Dermis blood vessel endothelial cell (primary cell): ENCODE measurements around the gene GNAL. TPM values are rescaled to one million over a fixed set of nuclear protein-coding genes. Genes with fewer than 3 reads are reported as not detected.
A peak's percentile ranks its signal among the peaks of the same experiment; 100 is the strongest.
"Not testable (repeated sequence)": the region's sequence is repeated elsewhere in the genome, so short reads cannot be mapped to it uniquely, and the experiment has no call there.

Source experiments
- DNase-seq: peaks from one replicate; pipeline ENCODE4 v3.0.0; 2010
- total RNA-seq: library from RNA; depleted of rRNA; stranded (reverse); fragments of >200 nt; gene quantifications from 2 replicates; pipeline ENCODE4 v1.2.3, GENCODE V29; 2014

The GNAL gene
- total RNA-seq, 1 donor from 2014 or later = 0.68 TPM

DNA sequence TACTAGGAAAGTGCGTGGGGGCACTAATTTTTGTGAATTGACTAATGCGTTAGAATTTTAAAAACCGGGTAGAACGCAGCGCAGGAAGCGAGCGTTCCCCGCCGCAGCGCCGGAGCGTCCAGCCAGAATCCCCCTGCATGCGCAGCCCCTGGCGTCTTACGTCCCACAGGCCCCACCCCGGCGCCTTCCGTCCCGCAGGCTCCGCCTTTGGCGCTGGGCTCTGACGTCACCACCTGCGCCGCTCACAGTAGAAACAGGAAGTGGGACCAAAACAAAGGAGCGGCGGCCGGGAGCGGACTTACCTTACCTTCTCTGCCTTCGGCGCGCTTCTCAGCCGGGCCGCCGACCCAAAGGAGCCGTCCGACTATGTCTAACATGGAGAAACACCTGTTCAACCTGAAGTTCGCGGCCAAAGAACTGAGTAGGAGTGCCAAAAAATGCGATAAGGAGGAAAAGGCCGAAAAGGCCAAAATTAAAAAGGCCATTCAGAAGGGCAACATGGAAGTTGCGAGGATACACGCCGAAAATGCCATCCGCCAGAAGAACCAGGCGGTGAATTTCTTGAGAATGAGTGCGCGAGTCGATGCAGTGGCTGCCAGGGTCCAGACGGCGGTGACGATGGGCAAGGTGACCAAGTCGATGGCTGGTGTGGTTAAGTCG lies 162.2 kb downstream of the GNAL start, which contains the start of gene CHMP1B:
Gene CHMP1B, plus strand, starts transcription at position 268 of the 660 bp plus-strand sequence. Its CDS starts 99 bp downstream, at position 367.
- peak; percentile 98 for DNase-seq

DNA sequence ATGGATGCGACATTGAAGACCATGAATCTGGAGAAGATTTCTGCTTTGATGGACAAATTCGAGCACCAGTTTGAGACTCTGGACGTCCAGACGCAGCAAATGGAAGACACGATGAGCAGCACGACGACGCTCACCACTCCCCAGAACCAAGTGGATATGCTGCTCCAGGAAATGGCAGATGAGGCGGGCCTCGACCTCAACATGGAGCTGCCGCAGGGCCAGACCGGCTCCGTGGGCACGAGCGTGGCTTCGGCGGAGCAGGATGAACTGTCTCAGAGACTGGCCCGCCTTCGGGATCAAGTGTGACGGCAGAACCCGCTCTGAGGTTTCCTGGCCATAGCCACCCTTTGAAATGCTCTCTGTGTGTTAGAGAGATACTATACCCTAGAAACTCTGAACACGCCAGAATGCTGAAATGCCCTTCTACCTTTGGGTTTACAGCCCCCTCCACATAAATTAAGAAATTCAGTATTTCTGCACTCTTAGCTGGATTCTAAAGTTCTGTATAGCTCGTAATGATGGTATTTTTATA lies 162.8 kb downstream of the GNAL start:
- DNase-seq = peak; percentile 62

DNA sequence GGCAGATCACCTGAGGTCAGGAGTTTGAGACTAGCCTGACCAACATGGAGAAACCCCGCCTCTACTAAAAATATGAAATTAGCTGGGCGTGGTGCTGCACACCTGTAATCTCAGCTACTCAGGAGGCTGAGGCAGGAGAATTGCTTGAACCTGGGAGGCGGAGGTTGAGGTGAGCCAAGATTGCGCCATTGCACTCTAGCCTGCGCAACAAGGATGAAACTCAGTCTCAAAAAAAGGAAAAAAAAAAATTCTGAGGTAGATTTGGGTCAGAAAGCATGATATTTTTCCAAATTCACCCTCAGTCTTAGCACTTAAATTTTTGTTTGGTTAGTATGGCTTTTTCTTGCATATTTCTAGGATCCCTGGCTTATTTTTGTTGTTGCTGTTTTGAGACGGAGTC lies 165.5 kb downstream of the GNAL start:
- not testable (repeated sequence) for DNase-seq

DNA sequence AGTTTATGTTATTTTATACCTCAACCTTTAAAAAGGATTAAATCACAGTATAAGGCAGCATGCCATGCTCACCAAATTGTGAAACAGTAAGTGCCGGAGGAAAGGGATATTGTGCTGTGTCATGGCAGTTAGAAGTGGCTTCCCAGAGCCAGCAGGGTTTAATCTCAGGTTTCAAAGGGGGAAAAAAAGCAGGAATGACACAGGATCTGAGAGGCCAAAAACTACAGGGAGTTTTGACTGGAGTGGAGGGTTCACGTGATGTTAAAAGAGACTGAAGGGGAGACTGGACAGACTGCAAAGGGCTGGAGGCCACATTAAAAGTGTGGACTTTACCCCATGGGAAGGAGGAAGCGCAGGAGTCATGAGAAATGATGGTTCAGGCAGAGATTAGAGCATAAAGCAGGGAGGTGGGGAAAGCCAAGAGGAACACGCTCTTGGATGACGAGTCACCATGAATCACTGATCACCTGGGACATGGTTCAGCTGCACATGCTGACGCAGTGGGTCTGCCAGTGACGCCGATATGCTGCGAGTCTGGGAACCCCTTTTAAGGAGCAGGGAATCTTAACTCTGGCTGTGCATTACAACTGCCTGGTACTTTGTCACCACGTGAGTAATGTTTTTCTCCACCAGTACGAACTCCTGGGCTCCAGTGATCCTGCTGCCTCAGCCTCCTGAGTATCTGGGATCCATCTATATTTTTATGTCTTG lies 168.3 kb downstream of the GNAL start:
- peak; percentile 96 for DNase-seq

DNA sequence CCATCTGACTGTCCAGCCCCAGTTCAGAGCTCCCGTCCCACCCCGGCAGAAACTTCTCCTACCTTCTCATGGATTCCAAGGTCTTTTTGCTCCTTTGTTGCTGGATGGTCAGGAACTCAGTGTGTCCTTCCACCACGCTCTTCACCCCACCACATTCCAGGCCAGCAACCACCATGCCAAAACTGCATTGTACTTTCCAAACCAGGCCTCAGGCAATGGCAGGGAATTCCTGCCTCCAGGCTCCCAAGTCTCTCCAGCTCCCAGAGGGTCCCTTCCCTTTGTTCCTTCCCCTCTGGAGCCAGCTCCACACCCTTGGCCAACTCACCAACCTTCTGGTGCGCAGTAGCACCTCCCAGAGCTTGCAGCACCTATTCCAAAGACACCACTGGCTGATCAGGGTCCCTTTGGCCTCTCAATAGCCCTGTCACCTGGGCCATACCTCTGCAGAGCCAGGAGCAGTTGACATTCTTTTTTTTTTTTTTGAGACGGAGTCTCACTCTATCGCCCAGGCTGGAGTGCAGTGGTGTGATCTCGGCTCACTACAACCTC lies 170.3 kb downstream of the GNAL start:
- no peak for DNase-seq

DNA sequence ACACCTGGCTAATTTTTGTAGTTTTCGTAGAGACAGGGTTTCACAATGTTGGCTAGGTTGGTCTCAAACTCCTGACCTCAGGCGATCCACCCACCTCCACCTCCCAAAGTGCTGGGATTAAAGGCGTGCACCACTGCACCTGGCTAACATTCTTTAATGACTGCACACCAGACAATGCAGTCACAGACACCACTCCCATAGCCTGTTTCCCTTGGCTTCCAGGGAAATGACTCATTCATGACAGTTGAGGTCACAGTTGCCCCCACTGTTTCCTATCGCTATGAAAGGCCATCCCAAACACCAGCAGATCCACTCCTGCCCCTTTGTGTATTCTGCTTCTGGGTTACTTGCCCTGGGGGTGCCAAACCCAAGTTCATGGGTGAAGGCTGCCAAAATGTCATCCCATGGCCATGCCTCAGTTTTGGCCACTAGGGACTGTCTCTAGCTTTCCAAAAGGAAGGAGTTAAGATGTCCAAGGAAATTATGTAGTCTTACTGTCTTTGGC lies 170.9 kb downstream of the GNAL start:
- peak; percentile 86 for DNase-seq

DNA sequence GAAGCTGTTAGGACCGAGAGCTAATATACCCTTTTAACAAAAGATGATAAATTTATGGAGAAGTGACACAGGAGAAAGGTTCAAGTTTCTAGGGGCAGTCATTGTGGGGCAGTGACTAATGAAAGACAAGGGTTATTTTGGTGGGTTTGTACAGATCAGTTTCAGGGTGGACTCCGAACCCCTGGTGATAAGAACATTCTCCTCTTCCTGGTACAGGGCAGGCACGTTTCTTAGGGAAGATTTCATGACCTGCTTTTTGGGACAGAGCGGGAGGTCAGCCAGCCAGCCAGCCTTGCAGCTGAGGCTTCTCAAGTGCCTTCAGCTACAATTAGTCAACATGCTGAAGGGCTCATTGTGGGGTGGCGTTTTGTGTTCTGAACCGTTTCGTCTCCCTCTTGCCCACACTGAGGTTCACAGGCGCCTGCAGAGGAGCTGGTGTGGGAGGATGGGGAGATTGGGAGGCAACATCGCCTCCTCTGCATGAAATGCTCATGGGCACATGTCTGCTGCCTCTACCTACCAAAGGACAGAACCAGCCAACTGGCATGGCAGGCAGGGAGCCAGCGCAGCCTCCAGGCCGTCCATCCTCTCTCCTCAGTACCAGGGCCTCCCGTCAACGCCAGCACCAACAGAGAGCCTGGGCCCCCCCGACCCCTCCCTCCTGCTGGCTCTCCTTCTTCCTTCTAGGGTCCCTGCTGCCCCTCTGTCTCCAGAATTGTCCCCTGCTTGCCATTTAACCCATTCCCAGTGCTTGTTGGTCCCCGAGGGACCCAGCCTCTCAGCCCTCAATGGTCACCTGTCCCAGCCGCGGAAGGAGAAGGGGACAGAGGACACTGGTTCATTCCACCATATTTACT lies 171.8 kb downstream of the GNAL start:
- no peak for DNase-seq

DNA sequence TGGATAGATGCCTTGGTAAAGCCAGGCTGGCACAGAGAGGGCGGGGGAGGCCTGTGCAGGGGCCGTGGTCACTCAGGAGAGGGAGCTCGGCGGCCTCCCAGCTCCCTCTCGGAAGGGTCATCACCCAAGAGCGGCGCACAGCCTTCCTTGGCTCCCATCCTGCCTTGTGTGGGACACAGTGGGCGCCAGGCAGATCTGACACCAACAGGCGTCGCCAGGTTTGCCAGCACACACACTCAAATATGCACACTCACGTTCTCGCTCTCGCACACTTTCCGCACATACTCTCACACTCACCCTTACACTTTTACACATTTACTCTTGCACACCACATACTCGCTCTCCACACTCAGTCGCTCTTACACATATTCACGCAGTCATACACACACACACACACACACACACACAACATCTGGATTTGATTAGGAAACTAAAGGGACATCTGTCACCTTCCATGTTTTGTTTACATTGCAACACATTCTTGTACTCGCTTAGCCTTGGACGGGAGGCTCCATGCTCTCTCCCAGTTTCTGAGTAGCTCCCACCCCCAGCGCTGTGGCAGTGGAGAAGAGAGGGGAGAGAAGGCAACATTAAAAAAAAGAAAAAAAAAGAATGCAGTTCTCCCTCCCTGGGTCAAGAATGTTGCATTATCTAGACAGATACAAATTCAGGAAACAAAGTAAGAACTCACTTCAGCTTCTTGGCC lies 172.7 kb downstream of the GNAL start:
- no peak for DNase-seq

DNA sequence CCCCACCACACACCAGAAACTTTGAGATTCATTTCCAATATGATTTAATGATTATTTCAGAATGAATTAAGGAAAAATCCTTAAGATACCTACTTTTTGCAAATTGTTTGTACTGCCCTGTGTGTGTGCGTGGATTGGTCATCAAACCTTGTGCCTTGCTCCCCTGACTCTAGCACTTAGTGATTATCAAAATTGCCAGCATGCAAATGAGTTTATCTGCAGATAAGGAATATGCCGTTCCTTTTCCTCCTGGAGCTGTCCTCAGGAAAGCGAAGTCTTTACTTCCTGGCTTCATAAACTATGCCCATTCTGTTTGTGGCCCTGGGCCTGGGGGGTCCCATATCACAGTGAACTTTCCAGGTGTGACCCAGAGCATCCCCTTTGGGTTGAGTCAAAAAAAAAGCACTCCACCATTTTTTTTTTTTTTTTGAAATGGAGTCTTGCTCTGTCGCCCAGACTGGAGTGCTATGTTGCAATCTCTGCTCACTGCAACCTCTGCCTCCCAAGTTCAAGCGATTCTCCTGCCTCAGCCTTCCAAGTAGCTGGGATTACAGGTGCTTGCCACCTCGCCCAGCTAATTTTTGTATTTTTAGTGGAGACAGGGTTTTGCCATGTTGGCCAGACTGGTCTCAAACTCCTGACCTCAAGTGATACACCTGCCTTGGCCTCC lies 173.5 kb downstream of the GNAL start:
- DNase-seq = no peak

DNA sequence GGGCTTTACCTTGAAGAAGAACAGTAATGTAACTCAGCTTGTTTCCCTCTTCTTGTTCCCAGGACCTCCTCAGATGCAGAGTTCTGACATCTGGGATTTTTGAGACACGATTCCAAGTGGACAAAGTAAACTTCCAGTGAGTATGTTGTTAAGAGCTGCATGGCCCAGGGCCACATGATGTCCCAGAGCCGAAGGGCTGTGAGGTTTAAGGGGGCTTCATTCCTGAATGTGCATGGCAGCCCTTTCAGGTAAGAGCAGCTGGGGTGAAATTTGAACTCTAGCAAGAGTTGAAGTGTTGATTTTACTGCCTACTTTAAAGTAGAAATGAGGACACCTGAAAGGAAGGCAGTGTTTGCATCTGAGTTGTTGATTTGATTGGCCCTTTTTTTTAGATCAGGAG lies 175.4 kb downstream of the GNAL start:
- no peak for DNase-seq

DNA sequence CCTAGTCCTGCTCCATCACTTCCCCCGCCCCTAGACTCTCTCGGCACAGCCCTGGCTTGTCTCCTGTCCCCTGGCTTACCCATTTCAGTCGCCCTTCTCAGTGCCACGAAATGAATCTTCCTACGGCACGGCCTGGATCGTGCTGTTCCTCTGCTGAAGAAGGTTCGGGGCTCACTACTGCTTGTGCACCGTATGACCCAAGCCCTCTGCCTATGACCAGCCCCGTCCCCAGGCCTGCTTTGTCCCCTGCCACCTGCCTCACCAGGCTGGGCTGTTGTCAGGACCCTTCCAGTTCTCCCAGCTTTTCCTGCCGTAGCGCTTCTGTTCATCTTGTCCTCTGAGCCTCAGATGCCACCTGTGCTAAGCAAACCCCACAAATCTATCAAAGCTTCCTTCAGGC lies 176.0 kb downstream of the GNAL start:
- DNase-seq = no peak

DNA sequence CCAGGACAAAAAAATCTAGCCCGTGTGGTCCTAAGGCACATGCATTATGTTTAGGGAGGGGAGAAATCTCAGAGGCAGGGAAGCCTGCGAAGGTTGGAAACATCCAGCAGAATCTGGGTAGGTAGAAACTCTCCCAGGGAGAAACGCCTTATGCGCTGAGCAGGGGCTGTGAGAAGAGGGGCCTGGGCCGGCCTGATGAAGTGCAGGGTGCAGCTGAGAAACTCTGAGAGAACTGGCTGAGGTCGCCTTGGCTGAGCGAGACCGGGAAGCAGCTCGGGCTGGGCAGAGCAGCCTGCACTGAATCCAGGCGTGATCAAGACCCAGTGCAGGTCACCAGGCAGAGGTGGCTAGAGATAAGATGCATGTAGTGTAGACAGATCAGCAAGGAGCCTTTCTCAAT lies 177.3 kb downstream of the GNAL start:
- no peak for DNase-seq

DNA sequence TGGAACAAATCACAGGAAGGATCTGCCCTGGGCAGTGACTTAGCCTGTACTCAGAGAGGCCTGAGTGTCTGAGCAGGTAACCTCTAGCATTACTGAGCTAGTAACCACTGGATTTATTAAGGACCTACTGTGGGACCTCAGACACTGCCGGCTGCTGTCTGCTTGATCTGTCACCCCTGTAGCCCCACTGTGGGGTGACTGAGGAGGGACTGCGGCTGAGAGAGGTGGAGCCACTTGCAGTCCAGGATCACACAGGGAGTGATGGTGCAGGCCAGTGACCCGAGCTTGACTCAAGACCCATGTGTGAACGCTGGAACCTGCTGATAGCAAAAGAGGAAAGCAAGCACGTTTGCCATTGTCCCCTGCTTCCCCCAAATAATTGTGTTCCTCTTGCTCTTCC lies 177.7 kb downstream of the GNAL start:
- no peak for DNase-seq

DNA sequence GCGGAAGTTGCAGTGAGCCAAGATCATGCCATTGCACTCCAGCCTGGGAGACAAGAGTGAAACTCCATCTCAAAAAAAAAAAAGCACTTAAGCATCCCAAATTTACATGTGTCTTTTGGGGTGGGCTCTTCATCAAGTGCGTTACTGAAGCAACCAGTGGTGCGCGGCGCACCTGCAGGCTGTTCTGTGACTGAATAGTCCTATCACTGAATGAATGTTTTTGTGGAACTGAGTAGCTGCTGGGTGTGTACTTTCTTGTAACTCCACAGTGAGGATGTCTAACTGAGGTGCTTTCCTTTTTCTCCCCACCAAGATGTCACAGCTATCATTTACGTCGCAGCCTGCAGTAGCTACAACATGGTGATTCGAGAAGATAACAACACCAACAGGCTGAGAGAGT lies 179.2 kb downstream of the GNAL start:
- no peak for DNase-seq

DNA sequence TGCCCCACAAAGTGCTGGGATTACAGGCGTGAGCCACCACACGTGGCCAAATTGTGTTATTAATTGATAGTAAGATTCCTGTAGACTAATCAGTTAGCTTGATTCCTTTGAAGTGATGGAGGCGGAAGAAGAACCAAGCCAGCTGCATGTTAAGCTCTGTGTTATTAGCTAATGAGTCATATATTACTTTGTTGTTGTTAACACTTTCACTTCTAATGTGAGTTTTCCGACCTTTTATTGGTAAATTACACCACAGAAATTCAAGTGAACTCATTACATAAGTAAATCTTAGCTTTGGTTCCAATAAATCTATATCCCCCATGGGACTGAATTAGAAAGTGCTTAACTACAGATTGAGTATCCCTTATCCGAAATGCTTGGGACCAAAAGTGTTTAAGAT lies 182.4 kb downstream of the GNAL start:
- DNase-seq = no peak

DNA sequence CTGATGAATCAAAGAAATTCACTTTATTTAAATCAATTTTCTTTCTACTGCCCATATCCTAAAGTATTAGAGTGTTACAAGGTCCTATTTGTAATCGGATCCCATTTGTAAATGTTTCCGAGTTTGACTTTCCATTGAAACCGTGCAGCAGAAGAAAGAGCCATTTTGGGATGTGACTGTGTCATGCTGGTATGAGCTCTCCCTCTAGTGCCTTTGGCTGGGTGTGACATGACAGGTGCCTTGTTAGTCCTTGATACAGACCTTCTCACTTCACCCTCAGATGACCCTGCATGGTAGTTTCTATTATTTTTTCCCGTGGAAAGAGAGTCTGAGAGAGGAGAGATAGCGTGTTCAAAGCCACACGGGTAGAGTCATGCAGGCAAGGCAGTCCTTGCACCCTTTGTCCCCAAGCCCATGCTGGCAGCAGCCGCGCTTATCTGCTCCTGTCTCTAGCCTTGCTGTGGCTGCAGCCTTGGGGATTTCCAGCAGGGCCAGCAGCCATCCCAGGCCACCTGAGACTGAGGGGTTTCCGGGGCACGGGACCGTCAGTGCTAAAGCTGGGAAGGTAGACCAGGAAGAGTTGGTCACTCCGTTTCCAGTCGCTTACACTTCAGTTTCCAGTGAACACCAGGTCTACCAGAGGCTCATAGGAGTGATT lies 183.5 kb downstream of the GNAL start:
- peak; percentile 62 for DNase-seq

DNA sequence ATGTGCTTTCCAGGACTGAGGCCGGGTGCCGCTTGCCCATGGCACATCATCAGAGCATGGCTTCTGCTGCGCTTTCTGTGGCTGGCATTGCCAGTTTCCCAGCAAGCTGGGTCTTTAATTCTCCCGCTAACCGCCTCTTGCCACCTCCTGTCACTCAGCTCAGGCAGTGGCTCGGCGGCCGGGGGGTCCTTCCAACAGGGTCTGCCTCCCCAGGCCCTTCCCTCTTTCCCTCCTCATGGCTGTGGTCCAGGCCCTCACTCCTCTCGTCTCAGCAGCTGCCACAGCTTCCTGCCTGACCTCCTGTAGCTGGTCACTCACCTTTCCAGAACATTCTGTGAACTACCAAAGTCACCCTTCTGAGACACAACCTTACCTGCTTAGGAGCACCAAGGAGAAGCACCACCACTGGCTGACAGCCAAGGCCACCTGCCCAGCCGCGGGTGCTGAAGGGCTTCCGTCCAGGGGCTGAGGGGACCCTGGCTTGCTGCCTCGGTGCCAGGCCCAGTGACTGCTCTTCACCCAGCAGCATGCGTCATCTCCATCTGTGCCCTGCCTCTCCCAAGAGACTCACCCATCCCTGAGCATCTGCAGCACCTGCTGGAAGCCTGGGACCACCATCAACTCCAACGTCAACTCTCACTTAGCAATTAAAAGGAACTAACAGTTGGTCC lies 184.7 kb downstream of the GNAL start:
- no peak for DNase-seq

DNA sequence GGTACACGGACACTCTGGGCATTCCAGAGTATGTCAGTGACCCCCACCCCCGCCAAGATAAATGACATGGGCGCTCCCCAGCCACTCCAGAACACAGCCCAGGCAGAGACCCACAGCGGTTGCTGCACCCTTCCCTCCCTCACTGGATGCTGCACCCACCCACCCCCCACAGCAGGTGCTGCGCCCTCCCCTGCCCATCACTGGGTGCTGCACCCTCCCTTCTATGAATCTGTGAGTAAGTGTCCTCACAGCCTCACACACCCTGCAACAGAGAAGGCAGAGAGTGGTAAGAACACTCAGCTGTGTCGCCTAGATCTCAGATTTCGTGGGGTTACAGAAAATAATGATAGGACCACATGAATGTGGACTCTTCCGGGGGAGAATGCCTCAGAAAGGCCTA lies 185.6 kb downstream of the GNAL start:
- no peak for DNase-seq

DNA sequence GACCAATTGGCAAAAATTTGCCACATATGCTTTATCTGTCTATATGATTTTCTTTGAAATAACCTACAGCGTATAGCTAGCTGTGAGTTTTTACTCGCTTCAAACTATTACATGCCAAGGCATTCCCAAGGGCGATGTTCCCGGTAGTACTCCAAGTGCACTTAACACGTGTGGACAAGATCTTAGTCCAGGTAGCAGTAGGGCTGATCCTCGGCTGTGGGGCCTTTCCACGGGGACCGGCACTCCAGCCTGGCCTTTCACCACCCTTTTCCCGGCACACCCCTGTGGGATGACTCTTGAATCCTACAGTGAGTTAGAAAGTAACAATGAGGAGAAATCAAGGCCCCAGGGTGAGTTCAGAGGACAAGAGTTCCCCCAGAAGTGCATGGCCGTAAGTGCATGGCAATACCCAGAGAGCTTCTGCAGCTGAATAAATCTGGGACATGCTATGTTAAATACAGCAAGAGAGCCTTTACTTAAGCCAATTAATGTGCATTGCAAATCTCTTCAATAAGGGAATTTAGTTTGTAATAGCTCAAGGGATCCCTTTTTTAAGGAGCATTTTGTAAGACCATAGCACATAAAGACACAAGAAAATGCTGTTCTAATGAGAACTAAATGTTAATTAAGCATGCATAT lies 188.6 kb downstream of the GNAL start:
- DNase-seq = no peak
